Gastroesophageal sphincter (tissue), 3 donors: ENCODE measurements around the gene IFNA17.

ENCODE experiments used
- CTCF ChIP-seq, 4 experiments: fragments of 200-600 bp in 2 of 4; fragments of 450-650 bp in 2 of 4; sonication (generic) in 1 of 4; IDR thresholded peaks; one replicate each; pipeline ENCODE4 v1.5.1; 2017 to 2019; ENCODE audit warnings: antibody characterized with exemption in 4 of 4, mild to moderate bottlenecking in 2 of 4, moderate library complexity in 2 of 4
- POLR2A ChIP-seq, 2 donors: fragments of 450-650 bp; IDR thresholded peaks; one replicate each; pipeline ENCODE4 v1.6.1; 2017; ENCODE audit warnings: antibody characterized with exemption in 2 of 2, mild to moderate bottlenecking in 2 of 2, moderate library complexity in 1 of 2

GRCh38 chr9:21252721-21253547 is 24.9 kb upstream of the IFNA17 start:
- TF ChIP-seq CTCF (IDR thresholded peaks at IDR 0.05) (peak; percentile 9 to 39 (median 26)), POLR2A (IDR thresholded peaks at IDR 0.05) (no peak)
